Measurements from ENCODE around the gene PPP2R3B.
A peak's percentile ranks its signal among the peaks of the same experiment; 100 is the strongest.
"Not testable (repeated sequence)": the region's sequence is repeated elsewhere in the genome, so short reads cannot be mapped to it uniquely, and the experiment has no call there.

The PPP2R3B gene

GRCh38 chrX:389021-389441 lies 2.3 kb upstream of the PPP2R3B start:
- CTCF ChIA-PET, result no interaction called here
- H3K27ac ChIP-seq, result no peak overlapping the region
- no peak for DNase-seq (ENCODE audit: low spot score)
- POLR2A ChIA-PET (ENCODE audit: low non-redundant PET), result no interaction called here
- TF ChIP-seq CTCF (conservative IDR thresholded peaks at IDR 0.05; ENCODE audit: low read depth), result no peak

GRCh38 chrX:387729-388128 lies 1.0 kb upstream of the PPP2R3B start:
- no peak for DNase-seq (ENCODE audit: low spot score)
- H3K27ac ChIP-seq, result peak overlapping the region; percentile 93
- no peak for TF ChIP-seq CTCF (conservative IDR thresholded peaks at IDR 0.05; ENCODE audit: low read depth)
- ChIA-PET POLR2A (ENCODE audit: low non-redundant PET) (no interaction called here), CTCF (no interaction called here)

GRCh38 chrX:386239-386767 lies 404 bp downstream of the PPP2R3B start:
- H3K27ac ChIP-seq, result peak overlapping the region; percentile 93
- DNase-seq (ENCODE audit: low spot score), result peak; percentile 2
- ChIA-PET CTCF (no interaction called here), POLR2A (ENCODE audit: low non-redundant PET) (no interaction called here)
- TF ChIP-seq CTCF (conservative IDR thresholded peaks at IDR 0.05; ENCODE audit: low read depth), result no peak

GRCh38 chrX:385736-386135 lies 971 bp downstream of the PPP2R3B start:
- POLR2A ChIA-PET (ENCODE audit: low non-redundant PET); CTCF ChIA-PET; DNase-seq (ENCODE audit: low spot score): not testable (repeated sequence)
- peak overlapping the region; percentile 93 for H3K27ac ChIP-seq

GRCh38 chrX:384861-385260 lies 1.8 kb downstream of the PPP2R3B start:
- H3K27ac ChIP-seq, result no peak overlapping the region
- POLR2A ChIA-PET (ENCODE audit: low non-redundant PET), result no interaction called here
- CTCF ChIA-PET, result no interaction called here
- TF ChIP-seq CTCF (conservative IDR thresholded peaks at IDR 0.05; ENCODE audit: low read depth), result no peak
- DNase-seq (ENCODE audit: low spot score), result no peak

- POLR2A ChIA-PET (ENCODE audit: low non-redundant PET), result no interaction called here
- no peak overlapping the region for H3K27ac ChIP-seq
- TF ChIP-seq CTCF (conservative IDR thresholded peaks at IDR 0.05; ENCODE audit: low read depth), result no peak
- CTCF ChIA-PET, result no interaction called here
- no peak for DNase-seq (ENCODE audit: low spot score)
These were observed 8.3 kb downstream of the PPP2R3B start for GRCh38 chrX:378443-378842.

GRCh38 chrX:376206-376605 lies 10.5 kb downstream of the PPP2R3B start:
- CTCF ChIA-PET; POLR2A ChIA-PET (ENCODE audit: low non-redundant PET); DNase-seq (ENCODE audit: low spot score); H3K27ac ChIP-seq: not testable (repeated sequence)

Data from RWPE1 (cell line).